Gastrocnemius medialis (tissue), 4 donors: ENCODE results near the gene RSPRY1. TPM values are rescaled to one million over a fixed set of nuclear protein-coding genes. Genes with fewer than 3 reads are reported as not detected.

Experiments used
- ATAC-seq, 2 donors: fragments of 150-250 bp; one replicate each; pipeline ENCODE4 v1.9.1; 2016
- DNase-seq, 2 donors: peaks; one replicate each; pipeline ENCODE4 v3.0.0-alpha.2; 2019
- H3K27ac ChIP-seq, 4 donors: fragments of 200-600 bp; sonication (generic); 1 replicate in 1 of 4; 2 replicates in 3 of 4; pipeline ENCODE4 v1.5.1; 2016 to 2018; ENCODE audit warnings: mild to moderate bottlenecking in 2 of 4, moderate library complexity in 1 of 4
- H3K27me3 ChIP-seq, 3 donors: fragments of 200-600 bp; sonication (generic) in 2 of 3; 1 replicate in 1 of 3; 2 replicates in 2 of 3; pipeline versions ENCODE4 v1.5.1 to v1.6.0; 2016 to 2019; ENCODE audit warnings: mild to moderate bottlenecking in 1 of 3, moderate library complexity in 1 of 3
- H3K36me3 ChIP-seq, 2 donors: fragments of 200-600 bp; sonication (generic) in 1 of 2; one replicate each; pipeline ENCODE4 v1.5.1; 2017 to 2018
- H3K4me1 ChIP-seq, 2 donors: fragments of 200-600 bp; sonication (generic) in 1 of 2; one replicate each; pipeline ENCODE4 v1.5.1; 2016 to 2017; ENCODE audit warnings: mild to moderate bottlenecking in 2 of 2
- H3K4me3 ChIP-seq, 4 donors: fragments of 200-600 bp; sonication (generic) in 3 of 4; 1 replicate in 1 of 4; 2 replicates in 3 of 4; pipeline ENCODE4 v1.5.1; 2016 to 2019; ENCODE audit warnings: mild to moderate bottlenecking in 2 of 4
- H3K9me3 ChIP-seq, 3 donors: fragments of 200-600 bp; sonication (generic) in 2 of 3; 1 replicate in 1 of 3; 2 replicates in 2 of 3; pipeline ENCODE4 v1.5.1; 2016 to 2019
- POLR2A ChIP-seq, 2 donors: fragments of 450-650 bp; IDR thresholded peaks; one replicate each; pipeline ENCODE4 v1.6.1; 2017; ENCODE audit warnings: antibody characterized with exemption in 2 of 2, mild to moderate bottlenecking in 2 of 2, moderate library complexity in 2 of 2
- in situ Hi-C, 4 donors: fragments of 200-750 bp; cut with MboI; loops; one replicate each; pipeline versions ENCODE4 v1.15.0 to v1.8.0; 2017; ENCODE audit warnings: low sequenced_read_pairs in 4 of 4
- intact Hi-C: fragments of 100-400 bp; cut with DNase I; formaldehyde crosslinking; loops from one replicate; pipeline ENCODE4 v1.15.1; 2023; ENCODE audit warnings: low total_unique reads
- total RNA-seq, 4 donors: library from RNA; depleted of rRNA; stranded (reverse); fragments of >200 nt; gene quantifications; one replicate each; pipeline versions ENCODE4 v1.1.0 to v1.2.3, GENCODE V29; 2016
- TF ChIP-seq, protein P1 (sequence below), 5 experiments: fragments of 450-650 bp in 3 of 5; fragments of 200-600 bp in 2 of 5; sonication (generic) in 2 of 5; IDR thresholded peaks in 4 of 5; conservative IDR thresholded peaks in 1 of 5; 1 replicate in 4 of 5; 2 replicates in 1 of 5; pipeline ENCODE4 v1.5.1; 2016 to 2019; ENCODE audit warnings: antibody characterized with exemption in 5 of 5, mild to moderate bottlenecking in 3 of 5, moderate library complexity in 3 of 5

Gene RSPRY1
- total RNA-seq, 4 donors from 2014 or later: 15.4 to 24.1 (median 20.7) TPM

DNA sequence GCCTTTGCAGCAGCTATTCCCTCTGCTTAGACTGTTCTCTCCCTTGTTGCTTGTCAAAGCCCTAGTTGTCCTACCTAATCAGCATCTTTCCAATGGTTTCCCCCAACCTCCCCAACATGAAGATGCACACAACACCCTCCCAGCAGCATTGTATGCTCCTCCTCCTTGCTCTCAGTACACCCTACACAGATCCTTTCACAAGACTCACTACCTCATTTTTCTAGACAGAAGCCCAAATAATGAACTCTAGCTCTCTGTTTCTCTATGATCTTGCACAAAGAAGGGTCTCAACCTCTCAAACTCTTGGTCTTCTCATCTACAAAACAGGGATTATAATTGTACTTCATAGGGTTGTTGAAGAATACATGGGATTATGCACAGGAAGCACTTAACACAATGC is 19.7 kb upstream of the RSPRY1 start:
- Histone ChIP-seq H3K36me3 (peaks cover 0 to 67% of the 10 kb centered on the region in 2 donors), H3K27ac (no peak overlapping the region), H3K4me1 (no peaks in the 10 kb centered on the region), H3K27me3 (no peaks in the 10 kb centered on the region), H3K9me3 (no peaks in the 10 kb centered on the region), H3K4me3 (no peak overlapping the region)
- DNase-seq: no peak
- TF ChIP-seq, protein P1, sequence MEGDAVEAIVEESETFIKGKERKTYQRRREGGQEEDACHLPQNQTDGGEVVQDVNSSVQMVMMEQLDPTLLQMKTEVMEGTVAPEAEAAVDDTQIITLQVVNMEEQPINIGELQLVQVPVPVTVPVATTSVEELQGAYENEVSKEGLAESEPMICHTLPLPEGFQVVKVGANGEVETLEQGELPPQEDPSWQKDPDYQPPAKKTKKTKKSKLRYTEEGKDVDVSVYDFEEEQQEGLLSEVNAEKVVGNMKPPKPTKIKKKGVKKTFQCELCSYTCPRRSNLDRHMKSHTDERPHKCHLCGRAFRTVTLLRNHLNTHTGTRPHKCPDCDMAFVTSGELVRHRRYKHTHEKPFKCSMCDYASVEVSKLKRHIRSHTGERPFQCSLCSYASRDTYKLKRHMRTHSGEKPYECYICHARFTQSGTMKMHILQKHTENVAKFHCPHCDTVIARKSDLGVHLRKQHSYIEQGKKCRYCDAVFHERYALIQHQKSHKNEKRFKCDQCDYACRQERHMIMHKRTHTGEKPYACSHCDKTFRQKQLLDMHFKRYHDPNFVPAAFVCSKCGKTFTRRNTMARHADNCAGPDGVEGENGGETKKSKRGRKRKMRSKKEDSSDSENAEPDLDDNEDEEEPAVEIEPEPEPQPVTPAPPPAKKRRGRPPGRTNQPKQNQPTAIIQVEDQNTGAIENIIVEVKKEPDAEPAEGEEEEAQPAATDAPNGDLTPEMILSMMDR (IDR thresholded peaks at IDR 0.05 in 4 of 5, conservative IDR thresholded peaks at IDR 0.05 in 1 of 5): no peak
- no peak for TF ChIP-seq POLR2A (IDR thresholded peaks at IDR 0.05)
- intact Hi-C loops (loop anchor here (5.0 kb wide), 1 partner anchor 84 kb away; no protein-coding TSS in a partner anchor), in situ Hi-C loops (loop anchor here in 2 of 4 donors (5.0 kb wide), 2 partner anchors 79 to 84 kb away; no protein-coding TSS in a partner anchor)
- no peak for ATAC-seq

DNA sequence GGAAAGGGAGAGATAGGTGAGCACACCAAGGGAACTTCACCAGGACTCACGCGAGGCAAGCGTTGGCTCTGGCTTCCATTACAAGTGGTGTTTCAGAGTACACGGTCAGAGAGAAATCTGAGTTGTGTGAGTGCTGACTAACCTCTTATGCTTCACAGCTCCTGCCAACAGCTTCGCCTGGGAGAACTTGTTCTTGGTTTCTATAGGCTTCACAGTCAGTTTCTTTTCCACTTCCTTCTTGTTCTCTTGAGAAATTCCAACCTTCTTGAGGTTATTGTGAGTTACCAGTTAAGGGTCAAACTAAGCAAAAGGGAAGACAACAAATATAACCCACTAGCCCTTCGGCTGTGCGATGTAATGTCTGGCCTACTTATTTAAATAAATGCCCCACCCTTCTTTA is 19.2 kb upstream of the RSPRY1 start:
- no peak overlapping the region for H3K4me3 ChIP-seq
- TF ChIP-seq, protein P1 (IDR thresholded peaks at IDR 0.05 in 4 of 5, conservative IDR thresholded peaks at IDR 0.05 in 1 of 5): no peak
- TF ChIP-seq POLR2A (IDR thresholded peaks at IDR 0.05): no peak
- in situ Hi-C loops: loop anchor here in 2 of 4 donors (5.0 kb wide), 2 partner anchors 80 to 85 kb away; no protein-coding TSS in a partner anchor
- intact Hi-C loops: loop anchor here (5.0 kb wide), 1 partner anchor 85 kb away; no protein-coding TSS in a partner anchor
- H3K27me3 ChIP-seq: no peaks in the 10 kb centered on the region
- ATAC-seq: peak in 1 of 2 donors; percentile 51
- H3K36me3 ChIP-seq: peaks cover 0 to 68% of the 10 kb centered on the region in 2 donors
- H3K4me1 ChIP-seq: no peaks in the 10 kb centered on the region
- DNase-seq: no peak
- H3K9me3 ChIP-seq: no peaks in the 10 kb centered on the region
- no peak overlapping the region for H3K27ac ChIP-seq

DNA sequence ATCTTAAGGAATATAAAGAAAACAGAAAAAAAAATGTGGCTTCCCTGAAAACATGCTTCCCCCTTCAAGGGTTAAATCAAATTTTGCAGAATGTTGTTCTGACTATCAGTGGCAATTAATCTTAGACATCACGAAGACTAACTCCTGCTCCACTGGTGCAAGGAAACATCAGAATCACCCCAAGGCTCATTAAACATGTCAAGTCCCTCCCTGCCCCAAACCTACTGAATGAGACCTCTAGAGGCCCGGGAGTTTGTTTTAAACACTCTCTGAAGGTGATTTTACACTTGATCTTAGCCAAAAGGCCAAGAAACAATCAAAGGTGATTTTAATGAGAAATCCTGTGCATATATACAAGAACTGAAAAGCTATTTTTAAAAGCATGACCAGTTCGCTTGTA is 18.6 kb upstream of the RSPRY1 start:
- H3K4me1 ChIP-seq: no peaks in the 10 kb centered on the region
- no peaks in the 10 kb centered on the region for H3K9me3 ChIP-seq
- H3K36me3 ChIP-seq: peaks cover 0 to 68% of the 10 kb centered on the region in 2 donors
- in situ Hi-C loops (loop anchor here in 2 of 4 donors (5.0 kb wide), 2 partner anchors 80 to 85 kb away; no protein-coding TSS in a partner anchor), intact Hi-C loops (loop anchor here (5.0 kb wide), 1 partner anchor 85 kb away; no protein-coding TSS in a partner anchor)
- ATAC-seq: no peak
- H3K27ac ChIP-seq: no peak overlapping the region
- H3K27me3 ChIP-seq: no peaks in the 10 kb centered on the region
- DNase-seq: no peak
- H3K4me3 ChIP-seq: no peak overlapping the region
- TF ChIP-seq, protein P1 (IDR thresholded peaks at IDR 0.05 in 4 of 5, conservative IDR thresholded peaks at IDR 0.05 in 1 of 5): no peak
- no peak for TF ChIP-seq POLR2A (IDR thresholded peaks at IDR 0.05)

DNA sequence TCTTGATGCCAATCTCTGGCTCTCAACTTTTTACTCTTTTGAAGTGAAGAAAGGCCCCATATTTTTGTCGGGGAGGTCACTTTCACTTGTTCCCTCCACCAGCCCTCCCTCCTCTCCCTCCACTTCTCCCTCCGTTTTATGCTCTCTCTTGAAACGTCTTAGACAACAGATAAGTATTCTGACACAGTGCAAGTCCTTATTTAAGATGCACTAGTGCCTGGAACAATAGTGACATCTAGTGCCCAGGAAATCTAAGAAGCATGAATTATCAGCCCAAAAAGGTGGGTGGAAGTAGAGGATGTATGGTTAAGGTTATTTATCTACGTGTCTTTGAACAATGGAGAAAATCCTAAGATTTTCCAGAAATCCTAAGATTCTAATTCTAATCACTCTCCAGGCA is 18.2 kb upstream of the RSPRY1 start:
- ATAC-seq (peak in 1 of 2 donors; percentile 58), DNase-seq (no peak)
- Histone ChIP-seq H3K9me3 (no peaks in the 10 kb centered on the region), H3K27me3 (no peaks in the 10 kb centered on the region), H3K4me3 (no peak overlapping the region), H3K4me1 (no peaks in the 10 kb centered on the region), H3K36me3 (peaks cover 0 to 68% of the 10 kb centered on the region in 2 donors), H3K27ac (no peak overlapping the region)
- in situ Hi-C loops: loop anchor here in 2 of 4 donors (5.0 kb wide), 2 partner anchors 81 to 86 kb away; no protein-coding TSS in a partner anchor
- TF ChIP-seq, protein P1 (IDR thresholded peaks at IDR 0.05 in 4 of 5, conservative IDR thresholded peaks at IDR 0.05 in 1 of 5): peak in 4 of 5 experiments; percentile 11 to 51 (median 38)
- no peak for TF ChIP-seq POLR2A (IDR thresholded peaks at IDR 0.05)
- intact Hi-C loops: loop anchor here (5.0 kb wide), 1 partner anchor 86 kb away; no protein-coding TSS in a partner anchor
